Frontal cortex (tissue), 4 donors: ENCODE measurements around the gene POTEF. TPM values are rescaled to one million over a fixed set of nuclear protein-coding genes. Genes with fewer than 3 reads are reported as not detected.
A peak's percentile ranks its signal among the peaks of the same experiment; 100 is the strongest.
"Not testable (repeated sequence)": the region's sequence is repeated elsewhere in the genome, so short reads cannot be mapped to it uniquely, and the experiment has no call there.

Experiments used
- DNase-seq, 2 donors: peaks; one replicate each; pipeline ENCODE4 v3.0.0; 2012; ENCODE audit warnings: low spot score in 2 of 2
- FAIRE-seq: peaks from 2 replicates; lab custom pipeline; 2012; peaks lifted over from hg19 to GRCh38; lab: Jason Lieb, UNC
- total RNA-seq: library from RNA; depleted of rRNA; stranded (reverse); fragments of >200 nt; gene quantifications from one replicate; pipeline ENCODE4 v1.2.3, GENCODE V29; 2014
- donor health status: control.
- donor health status: control.
- donor health status: control.

POTEF gene
- not detected for total RNA-seq

- not testable (repeated sequence) for FAIRE-seq, DNase-seq
Observed at GRCh38 chr2:130129120-130129829, at the start of gene POTEF. POTEF (minus strand) TSS chr2:130129222; CDS start chr2:130120515, 8,707 bp downstream.

GRCh38 chr2:130174866-130175265 is 45.8 kb upstream of the POTEF start:
- not testable (repeated sequence) for FAIRE-seq

GRCh38 chr2:130169896-130170295 is 40.9 kb upstream of the POTEF start:
- no peak for FAIRE-seq
- DNase-seq = no peak

More at GRCh38 chr2:130174866-130175265, 45.8 kb upstream of the POTEF start:
- not testable (repeated sequence) for DNase-seq

- DNase-seq, FAIRE-seq: not testable (repeated sequence)
Observed at GRCh38 chr2:130169163-130169562, 40.1 kb upstream of the POTEF start.

- DNase-seq = not testable (repeated sequence)
Observed at GRCh38 chr2:130166611-130167010, 37.6 kb upstream of the POTEF start.

GRCh38 chr2:130165293-130166016 is 36.4 kb upstream of the POTEF start:
- DNase-seq (no peak), FAIRE-seq (no peak)

More at GRCh38 chr2:130166611-130167010, 37.6 kb upstream of the POTEF start:
- not testable (repeated sequence) for FAIRE-seq

- no peak for DNase-seq
- FAIRE-seq = no peak
Observed at GRCh38 chr2:130162968-130163367, 33.9 kb upstream of the POTEF start.

- not testable (repeated sequence) for FAIRE-seq
Observed at GRCh38 chr2:130162486-130162885, 33.5 kb upstream of the POTEF start.

GRCh38 chr2:130160838-130161705 is 32.0 kb upstream of the POTEF start:
- DNase-seq, FAIRE-seq: not testable (repeated sequence)

More at GRCh38 chr2:130162486-130162885, 33.5 kb upstream of the POTEF start:
- DNase-seq = not testable (repeated sequence)

GRCh38 chr2:130160131-130160530 is 31.1 kb upstream of the POTEF start:
- DNase-seq (no peak), FAIRE-seq (no peak)

GRCh38 chr2:130159376-130159775 is 30.4 kb upstream of the POTEF start:
- FAIRE-seq, DNase-seq: not testable (repeated sequence)

GRCh38 chr2:130158631-130159030 is 29.6 kb upstream of the POTEF start:
- FAIRE-seq (no peak), DNase-seq (no peak)

- FAIRE-seq, DNase-seq: not testable (repeated sequence)
Observed at GRCh38 chr2:130157825-130158514, 28.9 kb upstream of the POTEF start.

GRCh38 chr2:130157354-130157753 is 28.3 kb upstream of the POTEF start:
- not testable (repeated sequence) for DNase-seq, FAIRE-seq

GRCh38 chr2:130156624-130157004 is 27.6 kb upstream of the POTEF start:
- FAIRE-seq (no peak), DNase-seq (no peak)

- FAIRE-seq = not testable (repeated sequence)
- DNase-seq = peak in 1 of 2 donors; percentile 42
Observed at GRCh38 chr2:130155956-130156623, 27.1 kb upstream of the POTEF start.

- DNase-seq (no peak), FAIRE-seq (no peak)
Observed at GRCh38 chr2:130154773-130155765, 26.0 kb upstream of the POTEF start.

- not testable (repeated sequence) for DNase-seq, FAIRE-seq
Observed at GRCh38 chr2:130154423-130154770, 25.4 kb upstream of the POTEF start.
